Measurements from ENCODE around the gene PRRT1B.
"Not testable (repeated sequence)": the region's sequence is repeated elsewhere in the genome, so short reads cannot be mapped to it uniquely, and the experiment has no call there.

Gene PRRT1B

GRCh38 chr9:131545003-131545785, at the start of gene PRRT1B:
Gene PRRT1B (plus strand): TSS chr9:131545523. CDS start chr9:131545616, 93 bp downstream.
- DNase-seq = no peak

GRCh38 chr9:131495785-131496184, 49.5 kb upstream of the PRRT1B start:
- no peak for DNase-seq

GRCh38 chr9:131496844-131497405, 48.4 kb upstream of the PRRT1B start:
- DNase-seq = no peak

- DNase-seq = no peak
Observed at GRCh38 chr9:131499254-131499767, 46.0 kb upstream of the PRRT1B start.

GRCh38 chr9:131500377-131500776, 44.9 kb upstream of the PRRT1B start:
- peak; percentile 59 to 66 for DNase-seq

- DNase-seq = peak; percentile 36 to 51
Observed at GRCh38 chr9:131500939-131501541, 44.3 kb upstream of the PRRT1B start.

GRCh38 chr9:131502781-131503625, 42.3 kb upstream of the PRRT1B start, which contains the start of gene POMT1:
Gene POMT1 (plus strand): TSS chr9:131502918. CDS start chr9:131504219, 1,301 bp downstream.
- peak; percentile 82 to 84 for DNase-seq

GRCh38 chr9:131503626-131504465, 41.5 kb upstream of the PRRT1B start:
- peak; percentile 52 to 54 for DNase-seq

GRCh38 chr9:131505012-131505411, 40.3 kb upstream of the PRRT1B start:
- no peak for DNase-seq

GRCh38 chr9:131511416-131511815, 33.9 kb upstream of the PRRT1B start:
- DNase-seq = no peak

- DNase-seq = no peak
Observed at GRCh38 chr9:131511880-131512279, 33.4 kb upstream of the PRRT1B start.

- DNase-seq = no peak
Observed at GRCh38 chr9:131513177-131513576, 32.1 kb upstream of the PRRT1B start.

- DNase-seq = not testable (repeated sequence)
Observed at GRCh38 chr9:131515559-131516031, 29.7 kb upstream of the PRRT1B start.

- no peak for DNase-seq
Observed at GRCh38 chr9:131516100-131516499, 29.2 kb upstream of the PRRT1B start.

GRCh38 chr9:131516930-131517329, 28.4 kb upstream of the PRRT1B start:
- DNase-seq = no peak

GRCh38 chr9:131517761-131518190, 27.5 kb upstream of the PRRT1B start:
- DNase-seq = no peak

GRCh38 chr9:131518553-131518952, 26.8 kb upstream of the PRRT1B start:
- no peak for DNase-seq

- no peak for DNase-seq
Observed at GRCh38 chr9:131520503-131520902, 24.8 kb upstream of the PRRT1B start.

- no peak for DNase-seq
Observed at GRCh38 chr9:131521203-131521602, 24.1 kb upstream of the PRRT1B start.

GRCh38 chr9:131521822-131522221, 23.5 kb upstream of the PRRT1B start:
- DNase-seq = no peak

- DNase-seq = no peak
Observed at GRCh38 chr9:131522257-131523085, 22.9 kb upstream of the PRRT1B start.
